Activated CD8-positive, alpha-beta memory T cell treated with anti-CD3 and anti-CD28 coated beads for 36 hours (primary cell): ENCODE results near the gene CDK14. TPM values are rescaled to one million over a fixed set of nuclear protein-coding genes. Genes with fewer than 3 reads are reported as not detected.
"Not testable (repeated sequence)": the region's sequence is repeated elsewhere in the genome, so short reads cannot be mapped to it uniquely, and the experiment has no call there.

Experiments used
- CTCF ChIA-PET: fragments of 350-600 bp; sonication (Branson Sonifier 250); formaldehyde crosslinking; loops from one replicate; lab custom pipeline; 2021; ENCODE audit warnings: antibody characterized with exemption; lab: Charles Lee
- POLR2A ChIA-PET: fragments of 350-600 bp; sonication (Branson Sonifier 250); formaldehyde crosslinking; loops from one replicate; lab custom pipeline; 2021; ENCODE audit warnings: antibody characterized with exemption; lab: Charles Lee
- total RNA-seq, 2 experiments: library from RNA; stranded (reverse); gene quantifications; one replicate each; pipeline ENCODE4 v1.2.3, GENCODE V29; 2021

Gene CDK14
- total RNA-seq, 2 experiments from 2014 or later = 0.31 to 0.40 TPM

GRCh38 chr7:90736968-90737939 lies 141.1 kb downstream of the CDK14 start:
- POLR2A ChIA-PET = no interaction called here

DNA sequence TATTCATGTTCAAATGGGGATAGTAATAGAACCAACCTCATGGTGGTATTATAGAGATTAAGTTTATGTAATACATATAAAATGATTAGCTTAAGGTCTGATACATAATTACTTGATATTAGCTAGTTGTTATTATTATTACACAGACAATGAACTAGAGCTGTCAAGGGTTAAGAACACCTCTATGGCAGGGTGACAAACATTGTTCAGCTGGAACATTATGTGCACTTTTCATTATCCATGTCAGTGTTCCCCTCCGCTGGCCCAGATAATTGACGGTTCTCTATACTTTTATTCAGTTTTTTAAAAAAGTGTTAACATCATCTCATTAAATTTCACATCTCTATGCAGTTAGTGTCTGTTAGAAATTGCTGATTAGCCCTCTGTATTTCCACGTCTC lies 142.1 kb downstream of the CDK14 start:
- ChIA-PET CTCF (no interaction called here), POLR2A (no interaction called here)

More at GRCh38 chr7:90736968-90737939, 141.1 kb downstream of the CDK14 start:
- CTCF ChIA-PET = no interaction called here

DNA sequence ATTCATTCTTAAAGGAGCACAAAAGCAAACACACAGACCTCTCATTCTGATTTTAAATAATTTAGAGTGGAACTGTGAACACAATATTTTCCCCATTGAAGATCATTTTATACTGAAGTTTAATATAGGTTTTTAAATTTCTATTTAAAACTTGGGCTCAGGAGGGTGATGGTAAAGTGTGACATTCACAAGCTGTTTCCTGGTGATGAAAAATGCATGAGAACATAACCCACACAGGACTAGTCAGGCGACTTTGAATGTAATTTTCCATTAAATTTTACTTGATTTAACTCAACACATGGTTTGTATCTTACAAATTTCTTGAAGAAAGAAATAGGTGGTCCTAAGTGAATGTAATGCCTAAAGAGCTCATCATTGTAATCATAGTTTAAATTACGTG lies 143.6 kb downstream of the CDK14 start:
- ChIA-PET CTCF (no interaction called here), POLR2A (no interaction called here)

GRCh38 chr7:90740386-90740785 lies 144.3 kb downstream of the CDK14 start:
- CTCF ChIA-PET = no interaction called here
- POLR2A ChIA-PET = no interaction called here

- ChIA-PET CTCF (interaction anchor here (0.6 kb wide), 1 partner anchor 1572 kb away, joined by 3 read pairs; no protein-coding TSS in a partner anchor), POLR2A (no interaction called here)
Observed at GRCh38 chr7:90743626-90744025, 147.5 kb downstream of the CDK14 start.

DNA sequence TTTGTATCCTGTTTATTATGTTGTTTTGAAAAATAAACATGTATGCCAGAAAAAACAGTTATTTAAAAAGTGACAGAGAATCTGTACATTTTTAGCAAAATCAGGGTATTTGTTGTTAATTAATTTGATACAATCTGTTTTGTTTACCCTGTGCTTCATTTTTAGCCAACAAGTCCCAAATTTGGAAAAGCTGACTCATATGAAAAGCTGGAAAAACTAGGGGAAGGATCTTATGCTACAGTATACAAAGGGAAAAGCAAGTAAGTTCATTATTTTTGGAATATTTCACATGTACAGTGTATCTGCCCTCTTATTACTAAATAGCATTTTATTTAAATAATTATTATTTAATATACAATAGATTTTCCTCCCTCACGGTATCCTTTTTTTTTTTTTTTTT lies 151.4 kb downstream of the CDK14 start:
- ChIA-PET POLR2A (no interaction called here), CTCF (no interaction called here)

- ChIA-PET POLR2A (no interaction called here), CTCF (no interaction called here)
Observed at GRCh38 chr7:90749262-90749661, 153.1 kb downstream of the CDK14 start.

DNA sequence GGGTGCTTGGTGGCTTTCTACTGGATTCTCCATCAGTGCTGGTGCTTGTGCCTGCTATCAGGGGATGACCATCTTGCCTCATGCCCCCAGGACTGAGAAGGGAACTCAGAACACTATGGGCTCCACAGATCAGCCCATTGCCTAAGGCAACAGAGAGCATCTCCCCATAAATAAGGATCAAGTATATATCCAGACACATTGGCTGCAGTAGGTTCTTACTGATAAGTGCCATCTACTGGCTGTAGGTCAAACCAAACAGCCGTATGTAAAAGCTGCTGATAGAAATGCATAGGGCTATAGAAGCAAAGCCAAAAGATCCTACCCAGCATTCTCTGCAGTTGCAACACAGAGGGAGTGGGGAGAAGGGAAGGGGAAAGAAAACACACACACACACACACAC lies 153.7 kb downstream of the CDK14 start:
- ChIA-PET POLR2A (no interaction called here), CTCF (no interaction called here)

DNA sequence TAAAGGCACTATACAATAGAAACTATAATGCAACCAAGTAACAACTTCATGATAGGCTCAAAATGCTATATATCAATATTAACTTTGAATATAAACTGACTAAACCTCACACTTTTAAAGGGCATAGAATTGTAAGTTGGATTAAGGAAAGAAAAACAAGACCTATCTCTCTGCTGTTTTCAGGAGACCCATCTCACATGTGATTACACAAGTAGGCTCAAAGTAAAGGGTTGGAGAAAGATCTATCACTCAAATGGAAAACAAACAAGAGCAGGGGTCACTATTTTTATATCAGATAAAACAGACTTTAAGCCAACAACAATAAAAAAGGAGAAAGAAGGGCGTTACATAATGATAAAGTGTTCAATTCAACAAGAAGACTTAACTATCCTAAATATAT lies 155.5 kb downstream of the CDK14 start:
- POLR2A ChIA-PET = no interaction called here
- CTCF ChIA-PET = no interaction called here

DNA sequence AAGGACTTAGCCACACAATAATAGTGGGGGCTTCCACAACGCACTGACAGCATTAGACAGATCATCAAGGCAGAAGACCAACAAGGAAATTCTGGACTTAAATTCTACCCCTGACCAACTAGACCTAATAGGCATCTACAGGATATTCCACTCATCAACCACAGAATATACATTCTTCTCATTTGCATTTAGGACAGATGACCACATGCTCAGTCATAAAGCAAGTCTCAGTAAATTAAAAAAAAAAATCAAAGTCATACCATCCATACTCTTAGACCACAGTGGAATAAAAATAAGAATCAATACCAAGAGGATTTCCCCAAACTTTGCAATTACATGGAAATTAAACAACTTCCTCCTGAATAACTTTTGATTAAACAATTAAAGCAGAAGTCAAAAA lies 155.9 kb downstream of the CDK14 start:
- ChIA-PET POLR2A (no interaction called here), CTCF (no interaction called here)

GRCh38 chr7:90755041-90755440 lies 158.9 kb downstream of the CDK14 start:
- POLR2A ChIA-PET = no interaction called here
- CTCF ChIA-PET = no interaction called here

DNA sequence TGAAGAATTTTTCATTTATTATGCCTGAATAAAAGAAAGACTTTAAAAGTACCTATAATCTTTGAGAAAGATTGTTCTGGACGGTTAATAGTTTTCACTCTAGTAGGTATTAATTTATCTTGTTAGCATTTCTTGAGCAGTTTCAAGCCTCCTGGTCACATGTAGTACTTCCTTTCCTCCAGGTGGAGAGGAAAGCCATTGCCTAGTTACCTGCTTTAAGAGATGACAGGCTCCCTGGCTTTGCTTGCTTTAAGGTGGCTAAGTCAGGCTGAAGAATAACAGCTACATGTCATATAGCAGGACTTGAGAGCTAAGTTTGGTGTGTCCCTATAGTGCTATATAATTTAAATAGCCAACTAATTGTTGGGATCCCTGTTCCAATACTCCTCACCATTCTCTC lies 160.2 kb downstream of the CDK14 start:
- POLR2A ChIA-PET = no interaction called here

DNA sequence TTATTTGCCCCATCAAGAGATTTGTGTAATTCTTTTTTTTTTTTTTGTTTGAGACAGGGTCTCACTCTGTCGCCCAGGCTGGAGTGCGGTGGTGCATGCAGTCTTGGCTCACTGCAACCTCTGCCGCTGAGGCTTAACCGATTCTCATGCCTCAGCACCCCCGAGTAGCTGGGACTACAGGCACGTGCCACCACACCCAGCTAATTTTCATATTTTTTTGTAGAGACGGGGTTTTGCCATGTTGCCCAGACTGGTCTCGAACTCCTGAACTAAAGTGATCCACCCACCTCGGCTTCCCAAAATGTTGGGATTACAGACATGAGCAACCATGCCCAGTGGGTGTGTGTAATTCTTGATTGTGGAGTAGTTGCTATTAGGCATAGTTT lies 161.4 kb downstream of the CDK14 start:
- CTCF ChIA-PET, POLR2A ChIA-PET: not testable (repeated sequence)

More for the DNA sequence above, 160.2 kb downstream of the CDK14 start:
- CTCF ChIA-PET = no interaction called here

- ChIA-PET CTCF (no interaction called here), POLR2A (no interaction called here)
Observed at GRCh38 chr7:90758933-90759562, 162.9 kb downstream of the CDK14 start.

DNA sequence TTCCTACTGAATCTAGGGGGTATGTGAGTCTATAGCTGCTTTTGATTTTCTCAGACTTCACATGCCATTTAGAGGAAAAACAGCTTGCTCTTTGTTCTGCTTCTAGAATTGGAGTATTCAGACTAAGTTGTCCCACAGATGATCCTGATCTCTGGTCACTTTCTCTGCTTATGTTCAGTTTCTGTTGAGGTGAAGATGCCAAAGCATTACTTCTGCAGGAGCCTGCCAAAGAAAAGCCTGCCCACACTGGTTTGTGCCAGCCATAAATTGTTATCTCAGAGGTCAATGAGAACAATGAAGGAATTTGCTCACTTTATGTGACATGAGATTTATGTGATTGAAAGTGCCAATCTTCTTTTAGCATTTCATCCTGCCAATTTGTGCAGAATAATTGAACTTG lies 163.6 kb downstream of the CDK14 start:
- CTCF ChIA-PET = no interaction called here

DNA sequence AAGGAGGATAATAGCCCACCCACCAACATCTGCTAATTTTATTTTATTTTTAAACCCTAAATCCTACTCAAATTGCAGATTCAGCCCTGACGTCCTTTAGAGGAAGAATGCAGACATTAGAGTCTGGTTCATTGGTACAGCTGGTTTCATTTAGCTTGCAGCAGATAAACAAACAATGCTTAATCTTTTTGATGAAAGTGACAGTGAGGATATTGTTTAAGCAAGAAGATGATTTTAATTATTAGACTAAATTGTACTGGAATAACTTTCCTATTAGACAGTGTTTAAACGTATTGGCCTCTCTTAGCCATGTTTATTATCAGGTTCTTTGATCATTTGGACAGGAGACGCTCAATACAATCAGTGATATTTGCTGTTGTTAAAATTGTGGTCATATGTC lies 164.8 kb downstream of the CDK14 start:
- ChIA-PET POLR2A (no interaction called here), CTCF (no interaction called here)

More for the DNA sequence above, 163.6 kb downstream of the CDK14 start:
- POLR2A ChIA-PET = no interaction called here

DNA sequence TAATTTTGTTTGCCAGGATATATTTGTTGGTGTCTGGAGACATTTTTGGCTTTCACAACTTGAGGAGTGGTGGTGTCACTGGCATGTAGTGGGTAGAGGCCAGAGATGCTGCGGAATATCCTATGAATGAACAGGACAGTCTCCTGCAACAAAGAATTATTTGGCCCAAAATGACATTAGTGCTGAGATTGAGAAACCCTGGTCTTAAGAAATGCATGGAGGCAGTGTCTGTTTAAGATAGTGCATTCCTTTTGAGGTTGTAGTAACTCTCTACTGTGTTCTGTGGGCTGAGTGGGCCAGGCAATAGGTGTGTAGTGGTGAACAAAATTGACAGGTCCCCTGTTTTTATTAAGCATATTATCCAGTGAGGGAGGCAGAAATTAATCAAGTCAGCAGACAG lies 165.5 kb downstream of the CDK14 start:
- ChIA-PET CTCF (no interaction called here), POLR2A (no interaction called here)

GRCh38 chr7:90763108-90763507 lies 167.0 kb downstream of the CDK14 start:
- ChIA-PET POLR2A (no interaction called here), CTCF (no interaction called here)

DNA sequence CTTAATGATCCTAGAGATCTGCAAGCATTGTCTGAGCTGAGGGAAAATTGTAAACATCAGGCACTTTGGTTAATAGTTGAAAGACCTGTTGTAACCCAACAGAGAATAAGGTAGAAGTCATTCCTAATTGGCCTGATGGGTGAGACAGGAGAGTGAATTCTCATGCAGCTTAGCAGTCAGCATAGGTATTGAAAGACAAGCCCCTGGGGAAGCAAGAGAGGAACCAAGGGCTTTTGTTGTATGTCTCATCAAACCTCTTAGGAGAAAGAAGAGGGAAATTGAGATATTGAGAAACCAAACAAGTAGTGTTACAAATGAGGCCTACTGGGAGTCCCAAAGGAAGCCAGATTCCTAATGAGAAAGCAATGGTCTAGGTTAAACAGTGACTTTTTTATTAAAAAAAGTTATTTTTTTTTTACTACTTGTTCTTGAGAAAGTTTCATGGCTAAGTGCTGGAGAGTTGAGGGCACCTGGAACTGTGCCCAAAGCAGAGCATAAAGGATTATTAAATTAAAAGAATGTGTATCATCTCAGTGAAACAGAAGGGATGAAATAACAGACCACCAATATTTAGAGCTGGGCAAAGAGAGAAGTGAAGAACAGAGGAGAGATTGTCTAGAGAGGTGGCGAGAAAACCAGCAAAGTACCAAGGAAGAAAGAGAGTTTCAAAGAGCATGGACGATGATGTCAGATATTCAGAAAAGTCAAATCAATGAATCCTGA lies 168.9 kb downstream of the CDK14 start:
- ChIA-PET POLR2A (no interaction called here), CTCF (no interaction called here)
